ENCODE data around the gene PLXNB3. TPM values are rescaled to one million over a fixed set of nuclear protein-coding genes. Genes with fewer than 3 reads are reported as not detected.
A peak's percentile ranks its signal among the peaks of the same experiment; 100 is the strongest.
"Not testable (repeated sequence)": the region's sequence is repeated elsewhere in the genome, so short reads cannot be mapped to it uniquely, and the experiment has no call there.

Gene PLXNB3
- total RNA-seq, 1 experiment from 2014 or later = 14.3 TPM

DNA sequence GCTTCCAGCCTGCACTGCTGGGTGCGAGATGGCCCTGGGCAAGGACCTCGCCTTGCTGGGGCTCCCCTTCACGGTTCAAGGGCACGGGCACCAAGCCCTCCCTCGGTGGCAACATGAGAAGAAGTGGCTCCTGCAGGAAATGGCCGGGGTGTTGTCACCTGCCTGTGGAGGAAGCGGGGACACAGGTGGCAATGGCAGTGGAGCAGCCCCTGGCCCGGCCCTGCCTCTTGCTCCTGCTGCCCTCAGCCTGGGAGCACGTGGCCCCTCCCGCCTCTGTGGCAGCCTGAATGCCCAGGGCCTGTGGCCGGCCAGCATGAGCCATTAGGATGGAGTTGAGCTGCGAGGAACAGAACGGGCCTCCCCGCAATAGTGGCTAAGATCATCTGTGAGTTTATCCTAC is 22.6 kb upstream of the PLXNB3 start:
- POLR2A ChIA-PET = no interaction called here
- intact Hi-C loops (cut with micrococcal nuclease; ENCODE audit: unreplicated experiment) (no loop called here), in situ Hi-C loops (cut with HindIII; ENCODE audit: low pct_unique_long_range_greater_than_20kb, low sequenced_read_pairs) (no loop called here)
- ATAC-seq (no peak), DNase-seq (ENCODE audit: low read depth, low spot score) (no peak)
- H3K27ac ChIP-seq (ENCODE audit: low read length) = no peak overlapping the region
- H3K4me1 ChIP-seq (ENCODE audit: control insufficient read depth, insufficient read depth, low read length) = no peaks in the 10 kb centered on the region
- no peaks in the 10 kb centered on the region for H3K36me3 ChIP-seq (ENCODE audit: control insufficient read depth, insufficient read depth, low read length)
- H3K9me3 ChIP-seq (ENCODE audit: control insufficient read depth, insufficient read depth, low read depth, low read length) = no peaks in the 10 kb centered on the region
- no peaks in the 10 kb centered on the region for H3K27me3 ChIP-seq (ENCODE audit: control insufficient read depth, insufficient read depth, low read length)
- BruUV-seq (replicated peaks) = no TSS peak
- H3K4me3 ChIP-seq (ENCODE audit: low read depth in 2 of 2, low read length in 2 of 2) = no peak overlapping the region
- CTCF ChIA-PET = no interaction called here
- TF ChIP-seq SIN3A (IDR thresholded peaks at IDR 0.05; ENCODE audit: borderline replicate concordance, insufficient read depth, low read depth, low read length) (no peak), TCF7L2 (IDR thresholded peaks at IDR 0.05; ENCODE audit: low read depth, low read length) (no peak), CTCF (IDR thresholded peaks at IDR 0.05) (no peak)
- TF ChIP-seq, protein P1, sequence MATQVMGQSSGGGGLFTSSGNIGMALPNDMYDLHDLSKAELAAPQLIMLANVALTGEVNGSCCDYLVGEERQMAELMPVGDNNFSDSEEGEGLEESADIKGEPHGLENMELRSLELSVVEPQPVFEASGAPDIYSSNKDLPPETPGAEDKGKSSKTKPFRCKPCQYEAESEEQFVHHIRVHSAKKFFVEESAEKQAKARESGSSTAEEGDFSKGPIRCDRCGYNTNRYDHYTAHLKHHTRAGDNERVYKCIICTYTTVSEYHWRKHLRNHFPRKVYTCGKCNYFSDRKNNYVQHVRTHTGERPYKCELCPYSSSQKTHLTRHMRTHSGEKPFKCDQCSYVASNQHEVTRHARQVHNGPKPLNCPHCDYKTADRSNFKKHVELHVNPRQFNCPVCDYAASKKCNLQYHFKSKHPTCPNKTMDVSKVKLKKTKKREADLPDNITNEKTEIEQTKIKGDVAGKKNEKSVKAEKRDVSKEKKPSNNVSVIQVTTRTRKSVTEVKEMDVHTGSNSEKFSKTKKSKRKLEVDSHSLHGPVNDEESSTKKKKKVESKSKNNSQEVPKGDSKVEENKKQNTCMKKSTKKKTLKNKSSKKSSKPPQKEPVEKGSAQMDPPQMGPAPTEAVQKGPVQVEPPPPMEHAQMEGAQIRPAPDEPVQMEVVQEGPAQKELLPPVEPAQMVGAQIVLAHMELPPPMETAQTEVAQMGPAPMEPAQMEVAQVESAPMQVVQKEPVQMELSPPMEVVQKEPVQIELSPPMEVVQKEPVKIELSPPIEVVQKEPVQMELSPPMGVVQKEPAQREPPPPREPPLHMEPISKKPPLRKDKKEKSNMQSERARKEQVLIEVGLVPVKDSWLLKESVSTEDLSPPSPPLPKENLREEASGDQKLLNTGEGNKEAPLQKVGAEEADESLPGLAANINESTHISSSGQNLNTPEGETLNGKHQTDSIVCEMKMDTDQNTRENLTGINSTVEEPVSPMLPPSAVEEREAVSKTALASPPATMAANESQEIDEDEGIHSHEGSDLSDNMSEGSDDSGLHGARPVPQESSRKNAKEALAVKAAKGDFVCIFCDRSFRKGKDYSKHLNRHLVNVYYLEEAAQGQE (IDR thresholded peaks at IDR 0.05; ENCODE audit: insufficient read depth in 1 of 2, low read depth in 2 of 2, low read length in 1 of 2) = no peak

DNA sequence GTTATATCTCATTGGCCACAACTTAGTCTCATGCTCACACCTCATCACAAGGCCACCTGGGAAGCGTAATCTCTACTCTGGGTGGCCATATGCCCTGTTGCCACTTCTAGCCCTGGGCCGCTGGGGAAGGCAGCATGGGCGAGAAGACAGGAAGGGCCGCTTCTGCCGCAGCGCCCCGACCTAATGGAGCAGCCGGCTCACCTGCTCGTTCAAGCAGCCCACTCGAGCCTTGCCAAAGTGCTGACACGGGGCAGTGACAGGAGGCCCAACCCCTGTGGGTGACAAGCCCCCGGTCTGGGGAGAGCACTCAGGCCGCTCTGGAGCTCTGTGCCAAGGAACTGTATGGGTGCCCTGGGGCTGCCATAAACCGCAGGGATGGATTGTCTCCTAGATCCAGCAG is 21.9 kb upstream of the PLXNB3 start:
- H3K36me3 ChIP-seq (ENCODE audit: control insufficient read depth, insufficient read depth, low read length); DNase-seq (ENCODE audit: low read depth, low spot score); intact Hi-C loops (cut with micrococcal nuclease; ENCODE audit: unreplicated experiment); CTCF ChIA-PET; in situ Hi-C loops (cut with HindIII; ENCODE audit: low pct_unique_long_range_greater_than_20kb, low sequenced_read_pairs); POLR2A ChIA-PET; ATAC-seq; H3K4me3 ChIP-seq (ENCODE audit: low read depth in 2 of 2, low read length in 2 of 2); H3K4me1 ChIP-seq (ENCODE audit: control insufficient read depth, insufficient read depth, low read length); BruUV-seq (replicated peaks); H3K27ac ChIP-seq (ENCODE audit: low read length); H3K27me3 ChIP-seq (ENCODE audit: control insufficient read depth, insufficient read depth, low read length); H3K9me3 ChIP-seq (ENCODE audit: control insufficient read depth, insufficient read depth, low read depth, low read length): not testable (repeated sequence)

DNA sequence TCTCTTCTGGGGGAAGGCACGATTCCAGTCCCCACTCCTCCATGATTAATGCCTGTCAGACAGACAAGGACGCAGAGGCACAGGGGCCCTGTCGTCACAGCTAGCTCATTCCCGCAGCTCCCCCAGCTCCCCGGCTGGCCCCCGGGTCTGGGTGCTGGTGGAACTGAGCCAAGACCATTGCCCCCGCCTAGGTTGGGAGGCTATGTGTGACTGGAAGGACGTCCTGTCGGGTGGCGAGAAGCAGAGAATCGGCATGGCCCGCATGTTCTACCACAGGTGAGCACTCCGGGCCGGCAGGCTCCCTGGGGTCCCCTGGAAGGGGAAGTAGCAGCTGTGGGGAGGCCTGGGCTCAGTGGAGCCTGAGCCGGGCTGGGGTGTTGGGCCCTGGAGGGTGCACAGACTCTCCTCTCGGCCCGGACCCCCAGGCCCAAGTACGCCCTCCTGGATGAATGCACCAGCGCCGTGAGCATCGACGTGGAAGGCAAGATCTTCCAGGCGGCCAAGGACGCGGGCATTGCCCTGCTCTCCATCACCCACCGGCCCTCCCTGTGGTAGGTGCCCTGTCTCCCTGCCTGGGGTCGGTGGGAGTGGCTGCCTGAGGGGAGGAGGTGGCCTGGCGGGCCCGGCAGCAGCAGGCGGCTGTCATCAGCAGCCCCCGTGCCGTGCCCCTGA is 21.1 kb upstream of the PLXNB3 start:
- ATAC-seq; BruUV-seq (replicated peaks); DNase-seq (ENCODE audit: low read depth, low spot score); intact Hi-C loops (cut with micrococcal nuclease; ENCODE audit: unreplicated experiment); H3K4me1 ChIP-seq (ENCODE audit: control insufficient read depth, insufficient read depth, low read length); H3K27ac ChIP-seq (ENCODE audit: low read length); POLR2A ChIA-PET; in situ Hi-C loops (cut with HindIII; ENCODE audit: low pct_unique_long_range_greater_than_20kb, low sequenced_read_pairs); H3K27me3 ChIP-seq (ENCODE audit: control insufficient read depth, insufficient read depth, low read length); CTCF ChIA-PET; H3K36me3 ChIP-seq (ENCODE audit: control insufficient read depth, insufficient read depth, low read length); H3K9me3 ChIP-seq (ENCODE audit: control insufficient read depth, insufficient read depth, low read depth, low read length); H3K4me3 ChIP-seq (ENCODE audit: low read depth in 2 of 2, low read length in 2 of 2): not testable (repeated sequence)

GRCh38 chrX:153743468-153744209 is 20.4 kb upstream of the PLXNB3 start:
- BruUV-seq (replicated peaks); CTCF ChIA-PET; H3K27ac ChIP-seq (ENCODE audit: low read length); H3K9me3 ChIP-seq (ENCODE audit: control insufficient read depth, insufficient read depth, low read depth, low read length); H3K27me3 ChIP-seq (ENCODE audit: control insufficient read depth, insufficient read depth, low read length); in situ Hi-C loops (cut with HindIII; ENCODE audit: low pct_unique_long_range_greater_than_20kb, low sequenced_read_pairs); H3K4me3 ChIP-seq (ENCODE audit: low read depth in 2 of 2, low read length in 2 of 2); H3K4me1 ChIP-seq (ENCODE audit: control insufficient read depth, insufficient read depth, low read length); DNase-seq (ENCODE audit: low read depth, low spot score); H3K36me3 ChIP-seq (ENCODE audit: control insufficient read depth, insufficient read depth, low read length); intact Hi-C loops (cut with micrococcal nuclease; ENCODE audit: unreplicated experiment): not testable (repeated sequence)
- POLR2A ChIA-PET = interaction anchor here (0.6 kb wide), 1 partner anchor 12 kb away, joined by 3 read pairs; no protein-coding TSS in a partner anchor
- peak; percentile 45; the same call in 1 of the 2 replicates for ATAC-seq
